ENCODE measurements around the gene MAB21L3.

DNA sequence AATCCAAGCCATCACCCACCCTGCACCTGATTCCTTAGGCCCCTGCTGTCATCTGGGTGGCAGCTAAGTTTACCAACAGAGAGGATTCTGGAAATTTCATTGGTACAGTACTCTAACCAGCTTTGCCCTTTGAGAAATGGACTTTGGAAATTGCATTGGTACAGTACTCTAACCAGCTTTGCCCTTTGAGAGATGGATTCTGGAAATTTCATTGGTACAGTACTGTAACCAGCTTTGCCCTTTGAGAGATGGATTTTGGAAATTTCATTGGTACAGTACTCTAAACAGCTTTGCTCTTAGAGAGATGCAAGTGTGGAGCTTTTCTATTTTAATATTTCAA is 42.5 kb downstream of the MAB21L3 start:
- TF ChIP-seq YY1 (IDR thresholded peaks at IDR 0.05; ENCODE audit: insufficient read depth, insufficient read length) (no peak), SUZ12 (IDR thresholded peaks at IDR 0.05; ENCODE audit: extremely low read depth, insufficient read depth, insufficient read length) (no peak)
